B cell (primary cell): Measurements from ENCODE around the gene NLRX1. TPM values are rescaled to one million over a fixed set of nuclear protein-coding genes. Genes with fewer than 3 reads are reported as not detected.

Experiments
- ATAC-seq: fragments of 200-7000 bp; cut with Tn5 transposase; one replicate; pipeline ENCODE4 v1.10.0; 2021; ENCODE audit warnings: low read depth, mild to moderate bottlenecking, moderate number of reproducible peaks, moderate library complexity
- CTCF ChIA-PET: fragments of 350-600 bp; sonication (Branson Sonifier 250); formaldehyde crosslinking; loops from one replicate; lab custom pipeline; 2021; ENCODE audit warnings: antibody characterized with exemption, inconsistent platforms; lab: Charles Lee
- POLR2A ChIA-PET: fragments of 350-600 bp; sonication (Branson Sonifier 250); formaldehyde crosslinking; loops from one replicate; lab custom pipeline; 2021; ENCODE audit warnings: antibody characterized with exemption; lab: Charles Lee
- DNase-seq: peaks from one replicate; pipeline ENCODE4 v3.0.0; 2013
- H2AFZ ChIP-seq: 2 replicates; pipeline ENCODE4 v1.6.1; 2012; ENCODE audit warnings: mild to moderate bottlenecking, low read depth, low read length; ENCODE audit not compliant: insufficient read depth, poor library complexity, severe bottlenecking
- H3K27ac ChIP-seq, 2 donors: 1 replicate in 1 of 2; 2 replicates in 1 of 2; pipeline ENCODE4 v1.5.1; 2012 to 2013; ENCODE audit warnings: low read length in 2 of 2, mild to moderate bottlenecking in 2 of 2, moderate library complexity in 1 of 2
- H3K27me3 ChIP-seq, 4 experiments: fragments of 200-600 bp in 1 of 4; sonication (generic) in 1 of 4; replicated peaks in 1 of 4; 1 replicate in 2 of 4; 2 replicates in 2 of 4; pipeline versions ENCODE4 v1.6.1 to v1.7.0; 2013 to 2016; ENCODE audit warnings: low read length in 3 of 4, mild to moderate bottlenecking in 2 of 4, mixed read lengths in 1 of 4, moderate library complexity in 1 of 4; ENCODE audit not compliant: insufficient read depth in 4 of 4, control insufficient read depth in 3 of 4; ENCODE audit errors: control extremely low read depth in 1 of 4
- H3K36me3 ChIP-seq, 2 experiments: replicated peaks in 1 of 2; 1 replicate in 1 of 2; 2 replicates in 1 of 2; pipeline versions ENCODE4 v1.6.1 to v1.7.1; 2013; ENCODE audit warnings: low read length in 1 of 2; ENCODE audit not compliant: insufficient read depth in 2 of 2, control insufficient read depth in 1 of 2; ENCODE audit errors: control extremely low read depth in 1 of 2, extremely low read depth in 1 of 2
- H3K4me1 ChIP-seq, 2 donors: fragments of 200-600 bp in 1 of 2; sonication (generic) in 1 of 2; 1 replicate in 1 of 2; 2 replicates in 1 of 2; pipeline versions ENCODE4 v1.5.1 to v1.6.1; 2013 to 2017; ENCODE audit warnings: low read length in 2 of 2; ENCODE audit not compliant: control insufficient read depth in 2 of 2, insufficient read depth in 2 of 2
- H3K4me2 ChIP-seq: replicated peaks from 2 replicates; pipeline ENCODE3; 2012; ENCODE audit warnings: mild to moderate bottlenecking, low read depth, low read length; ENCODE audit not compliant: poor library complexity, severe bottlenecking
- H3K4me3 ChIP-seq, 5 experiments: fragments of 200-600 bp in 1 of 5; sonication (generic) in 1 of 5; 1 replicate in 3 of 5; 2 replicates in 2 of 5; pipeline versions ENCODE4 v1.5.1 to v1.7.0; 2011 to 2016; ENCODE audit warnings: low read length in 4 of 5, mild to moderate bottlenecking in 4 of 5, low read depth in 2 of 5, control low read depth in 1 of 5, moderate library complexity in 1 of 5; ENCODE audit not compliant: insufficient read depth in 1 of 5; ENCODE audit errors: control extremely low read depth in 1 of 5, extremely low read depth in 1 of 5
- H3K79me2 ChIP-seq: fragments of 200-600 bp; sonication (generic); one replicate; pipeline ENCODE4 v1.6.0; 2016; ENCODE audit warnings: low read length; ENCODE audit not compliant: control insufficient read depth, insufficient read depth
- H3K9ac ChIP-seq: fragments of 200-600 bp; sonication (generic); 2 replicates; pipeline ENCODE4 v1.6.1; 2017; ENCODE audit warnings: mild to moderate bottlenecking, low read length, moderate library complexity
- H3K9me3 ChIP-seq, 3 donors: one replicate each; pipeline versions ENCODE4 v1.6.1 to v1.7.1; 2013; ENCODE audit warnings: low read length in 2 of 3; ENCODE audit not compliant: control insufficient read depth in 2 of 3, insufficient read depth in 1 of 3; ENCODE audit errors: control extremely low read depth in 1 of 3
- H4K20me1 ChIP-seq: 2 replicates; pipeline ENCODE4 v1.6.0; 2012; ENCODE audit warnings: mild to moderate bottlenecking, low read length; ENCODE audit not compliant: insufficient read depth, control insufficient read depth, poor library complexity, severe bottlenecking
- H3K27ac Mint-ChIP-seq: one replicate; pipeline ENCODE4 v1.8.0; 2021; ENCODE audit warnings: mixed read lengths
- H3K27me3 Mint-ChIP-seq: one replicate; pipeline ENCODE4 v1.8.0; 2021; ENCODE audit warnings: mixed read lengths
- H3K4me1 Mint-ChIP-seq: one replicate; pipeline ENCODE4 v1.8.0; 2021; ENCODE audit warnings: mixed read lengths
- H3K4me3 Mint-ChIP-seq: one replicate; pipeline ENCODE4 v1.8.0; 2021; ENCODE audit warnings: mixed read lengths
- H3K9me3 Mint-ChIP-seq: one replicate; pipeline ENCODE4 v1.8.0; 2022; ENCODE audit warnings: mixed read lengths; ENCODE audit not compliant: insufficient read depth
- EZH2 ChIP-seq: IDR thresholded peaks from 2 replicates; pipeline ENCODE4 v1.6.1; 2012; ENCODE audit warnings: borderline replicate concordance, low read depth, mild to moderate bottlenecking, moderate library complexity, low read length; ENCODE audit not compliant: insufficient read depth, poor library complexity, severe bottlenecking
- WGBS: methylation state at CpG from one replicate; pipeline ENCODE4 v1.1.5; 2013; ENCODE audit warnings: missing lambda C conversion rate; ENCODE audit not compliant: insufficient coverage; 5-methylcytosine and 5-hydroxymethylcytosine counted together
- intact Hi-C: fragments of 100-400 bp; cut with micrococcal nuclease; formaldehyde crosslinking; loops from one replicate; pipeline ENCODE4 v1.10.0; 2022
- polyA plus RNA-seq: library from polyadenylated mRNA; depleted of rRNA; stranded (reverse); fragments of >200 nt; gene quantifications from 2 replicates; pipeline ENCODE4 v1.2.3, GENCODE V29; 2012
- total RNA-seq, 2 donors: library from RNA; stranded (reverse); fragments of 120-200 nt in 1 of 2; gene quantifications; 1 replicate in 1 of 2; 2 replicates in 1 of 2; pipeline versions ENCODE4 v1.2.3 to v1.2.4, GENCODE V29; 2013 to 2022
- TF ChIP-seq, protein P1 (sequence below): fragments of 200-600 bp; IDR thresholded peaks from one replicate; pipeline ENCODE4 v1.8.0; 2022; ENCODE audit warnings: antibody characterized with exemption, mild to moderate bottlenecking

The NLRX1 gene
- total and polyA plus RNA-seq, 2 donors (not counting 1 experiment from before 2014, with no cell fraction given): 6.3 to 10.4 TPM

DNA sequence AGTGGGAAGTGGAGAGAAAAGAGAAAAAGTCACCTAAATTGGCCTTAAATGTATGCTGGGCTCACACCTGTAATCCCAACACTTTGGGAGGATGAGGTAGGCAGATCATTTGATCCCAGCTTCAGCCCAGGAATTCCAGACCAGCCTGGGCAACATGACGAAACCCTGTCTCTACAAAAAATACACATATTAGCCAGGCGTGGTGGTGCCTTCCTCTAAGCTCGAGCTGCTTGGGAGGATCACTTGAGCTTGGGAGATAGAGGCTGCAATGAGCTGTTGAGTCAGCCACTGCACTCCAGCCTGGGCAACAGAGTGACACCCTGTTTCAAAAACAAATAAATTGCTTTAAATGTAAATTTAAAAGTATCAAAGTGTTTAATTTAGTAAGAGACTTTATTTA is 41.5 kb downstream of the NLRX1 start:
- no peaks in the 10 kb centered on the region for H3K9me3 Mint-ChIP-seq
- H3K9me3 ChIP-seq: no peaks in the 10 kb centered on the region
- no peak overlapping the region for H3K27ac ChIP-seq
- ChIA-PET POLR2A (no interaction called here), CTCF (interaction anchor here (0.7 to 2.1 kb wide), 6 partner anchors 12 to 114 kb away, joined by 3 to 8 read pairs (median 4); no protein-coding TSS in a partner anchor)
- WGBS: no CpG with 5 or more reads among the region's 3 CpGs
- H3K4me3 Mint-ChIP-seq: no peak overlapping the region
- no peaks in the 10 kb centered on the region for H3K36me3 ChIP-seq
- H3K27ac Mint-ChIP-seq: no peak overlapping the region
- no peaks in the 10 kb centered on the region for H3K27me3 ChIP-seq
- no peak for DNase-seq
- no peaks in the 10 kb centered on the region for H3K27me3 Mint-ChIP-seq
- H3K4me1 ChIP-seq: peaks cover 16 to 19% of the 10 kb centered on the region in 2 donors
- H4K20me1 ChIP-seq: peaks cover 53% of the 10 kb centered on the region
- no peak overlapping the region for H3K9ac ChIP-seq
- H2AFZ ChIP-seq: no peak overlapping the region
- TF ChIP-seq, protein P1, sequence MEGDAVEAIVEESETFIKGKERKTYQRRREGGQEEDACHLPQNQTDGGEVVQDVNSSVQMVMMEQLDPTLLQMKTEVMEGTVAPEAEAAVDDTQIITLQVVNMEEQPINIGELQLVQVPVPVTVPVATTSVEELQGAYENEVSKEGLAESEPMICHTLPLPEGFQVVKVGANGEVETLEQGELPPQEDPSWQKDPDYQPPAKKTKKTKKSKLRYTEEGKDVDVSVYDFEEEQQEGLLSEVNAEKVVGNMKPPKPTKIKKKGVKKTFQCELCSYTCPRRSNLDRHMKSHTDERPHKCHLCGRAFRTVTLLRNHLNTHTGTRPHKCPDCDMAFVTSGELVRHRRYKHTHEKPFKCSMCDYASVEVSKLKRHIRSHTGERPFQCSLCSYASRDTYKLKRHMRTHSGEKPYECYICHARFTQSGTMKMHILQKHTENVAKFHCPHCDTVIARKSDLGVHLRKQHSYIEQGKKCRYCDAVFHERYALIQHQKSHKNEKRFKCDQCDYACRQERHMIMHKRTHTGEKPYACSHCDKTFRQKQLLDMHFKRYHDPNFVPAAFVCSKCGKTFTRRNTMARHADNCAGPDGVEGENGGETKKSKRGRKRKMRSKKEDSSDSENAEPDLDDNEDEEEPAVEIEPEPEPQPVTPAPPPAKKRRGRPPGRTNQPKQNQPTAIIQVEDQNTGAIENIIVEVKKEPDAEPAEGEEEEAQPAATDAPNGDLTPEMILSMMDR: no peak
- no peak for TF ChIP-seq EZH2
- H3K4me3 ChIP-seq: no peak overlapping the region
- no peak overlapping the region for H3K4me2 ChIP-seq
- H3K79me2 ChIP-seq: peaks cover 87% of the 10 kb centered on the region
- H3K4me1 Mint-ChIP-seq: peaks cover 41% of the 10 kb centered on the region
- intact Hi-C loops: no loop called here
- ATAC-seq: no peak

GRCh38 chr11:119218141-119218878 is 49.8 kb downstream of the NLRX1 start:
- H3K4me3 ChIP-seq: no peak overlapping the region
- peaks cover 33% of the 10 kb centered on the region for H3K4me1 Mint-ChIP-seq
- H3K27me3 Mint-ChIP-seq: no peaks in the 10 kb centered on the region
- no peaks in the 10 kb centered on the region for H3K9me3 Mint-ChIP-seq
- H3K36me3 ChIP-seq: peaks cover 0 to 1% of the 10 kb centered on the region in 2 experiments
- peaks cover 0 to 6% of the 10 kb centered on the region in 2 donors for H3K4me1 ChIP-seq
- ATAC-seq (no peak), DNase-seq (no peak)
- no peaks in the 10 kb centered on the region for H3K9me3 ChIP-seq
- no peak overlapping the region for H3K4me2 ChIP-seq
- no peak for TF ChIP-seq EZH2
- TF ChIP-seq, protein P1: no peak
- H3K9ac ChIP-seq: no peak overlapping the region
- H3K79me2 ChIP-seq: peaks cover 97% of the 10 kb centered on the region
- peaks cover 86% of the 10 kb centered on the region for H4K20me1 ChIP-seq
- H3K4me3 Mint-ChIP-seq: no peak overlapping the region
- WGBS: no CpG with 5 or more reads among the region's 8 CpGs
- no peaks in the 10 kb centered on the region for H3K27me3 ChIP-seq
- intact Hi-C loops: no loop called here
- no peak overlapping the region for H2AFZ ChIP-seq
- H3K27ac ChIP-seq: no peak overlapping the region
- H3K27ac Mint-ChIP-seq: no peak overlapping the region
- POLR2A ChIA-PET: no interaction called here
- CTCF ChIA-PET: no interaction called here
